Effector memory CD4-positive, alpha-beta T cell (primary cell): ENCODE measurements around the gene SULT2B1.
"Not testable (repeated sequence)": the region's sequence is repeated elsewhere in the genome, so short reads cannot be mapped to it uniquely, and the experiment has no call there.

ENCODE experiments used
- DNase-seq, 3 donors: peaks; one replicate each; pipeline ENCODE4 v3.0.0-alpha.2; 2020
- H3K27ac ChIP-seq: 2 replicates; pipeline ENCODE4 v1.7.0; 2013; ENCODE audit warnings: mild to moderate bottlenecking, low read length, moderate library complexity; ENCODE audit not compliant: insufficient read depth, poor library complexity, severe bottlenecking
- H3K27me3 ChIP-seq: replicated peaks from 2 replicates; pipeline ENCODE4 v1.7.0; 2013; ENCODE audit warnings: mild to moderate bottlenecking, low read length; ENCODE audit not compliant: insufficient read depth, control insufficient read depth, poor library complexity, severe bottlenecking
- H3K36me3 ChIP-seq: 2 replicates; pipeline ENCODE4 v1.7.0; 2013; ENCODE audit warnings: mild to moderate bottlenecking, low read length, moderate library complexity; ENCODE audit not compliant: control insufficient read depth, insufficient read depth
- H3K4me1 ChIP-seq: 2 replicates; pipeline ENCODE4 v1.7.0; 2013; ENCODE audit warnings: low read length, mild to moderate bottlenecking; ENCODE audit not compliant: control insufficient read depth, insufficient read depth, poor library complexity, severe bottlenecking
- H3K4me3 ChIP-seq: 2 replicates; pipeline ENCODE4 v1.7.0; 2013; ENCODE audit warnings: low read length, low read depth, mild to moderate bottlenecking; ENCODE audit not compliant: insufficient read depth, poor library complexity, severe bottlenecking
- H3K9me3 ChIP-seq: 2 replicates; pipeline ENCODE4 v1.7.0; 2013; ENCODE audit warnings: mild to moderate bottlenecking, low read length, moderate library complexity; ENCODE audit not compliant: control insufficient read depth

SULT2B1 gene

GRCh38 chr19:48577908-48578307 is 25.9 kb downstream of the SULT2B1 start:
- not testable (repeated sequence) for H3K9me3 ChIP-seq, H3K36me3 ChIP-seq, H3K27me3 ChIP-seq, H3K4me3 ChIP-seq, DNase-seq, H3K27ac ChIP-seq, H3K4me1 ChIP-seq

GRCh38 chr19:48578891-48579290 is 26.9 kb downstream of the SULT2B1 start:
- H3K4me1 ChIP-seq, result no peaks in the 10 kb centered on the region
- H3K9me3 ChIP-seq, result no peaks in the 10 kb centered on the region
- no peaks in the 10 kb centered on the region for H3K36me3 ChIP-seq
- DNase-seq, result no peak
- H3K27me3 ChIP-seq, result no peaks in the 10 kb centered on the region
- H3K4me3 ChIP-seq, result no peak overlapping the region
- H3K27ac ChIP-seq, result no peak overlapping the region

- Histone ChIP-seq H3K36me3 (no peaks in the 10 kb centered on the region), H3K4me1 (no peaks in the 10 kb centered on the region), H3K9me3 (no peaks in the 10 kb centered on the region), H3K27me3 (no peaks in the 10 kb centered on the region), H3K27ac (no peak overlapping the region), H3K4me3 (no peak overlapping the region)
- no peak for DNase-seq
Measured at GRCh38 chr19:48582168-48582567, 30.2 kb downstream of the SULT2B1 start.

GRCh38 chr19:48587387-48587786 is 35.4 kb downstream of the SULT2B1 start:
- H3K4me3 ChIP-seq, result no peak overlapping the region
- H3K9me3 ChIP-seq, result no peaks in the 10 kb centered on the region
- H3K4me1 ChIP-seq, result peaks cover 5% of the 10 kb centered on the region
- H3K27me3 ChIP-seq, result no peaks in the 10 kb centered on the region
- no peak for DNase-seq
- no peak overlapping the region for H3K27ac ChIP-seq
- no peaks in the 10 kb centered on the region for H3K36me3 ChIP-seq

GRCh38 chr19:48588670-48589401 is 36.9 kb downstream of the SULT2B1 start:
- no peaks in the 10 kb centered on the region for H3K36me3 ChIP-seq
- H3K27ac ChIP-seq, result peak overlapping the region; percentile 16
- H3K4me1 ChIP-seq, result peaks cover 8% of the 10 kb centered on the region
- peak overlapping the region; percentile 43 for H3K4me3 ChIP-seq
- H3K27me3 ChIP-seq, result no peaks in the 10 kb centered on the region
- H3K9me3 ChIP-seq, result no peaks in the 10 kb centered on the region
- peak; percentile 64 to 81 (median 74) for DNase-seq

- H3K36me3 ChIP-seq, result no peaks in the 10 kb centered on the region
- H3K4me1 ChIP-seq, result peaks cover 12% of the 10 kb centered on the region
- H3K9me3 ChIP-seq, result no peaks in the 10 kb centered on the region
- H3K27me3 ChIP-seq, result no peaks in the 10 kb centered on the region
- no peak for DNase-seq
- H3K27ac ChIP-seq, result no peak overlapping the region
- H3K4me3 ChIP-seq, result no peak overlapping the region
Measured at GRCh38 chr19:48591021-48591420, 39.0 kb downstream of the SULT2B1 start.

- no peaks in the 10 kb centered on the region for H3K36me3 ChIP-seq
- no peak overlapping the region for H3K4me3 ChIP-seq
- DNase-seq, result no peak
- no peak overlapping the region for H3K27ac ChIP-seq
- peaks cover 16% of the 10 kb centered on the region for H3K4me1 ChIP-seq
- H3K27me3 ChIP-seq, result no peaks in the 10 kb centered on the region
- H3K9me3 ChIP-seq, result no peaks in the 10 kb centered on the region
Measured at GRCh38 chr19:48595171-48595570, 43.2 kb downstream of the SULT2B1 start.

- Histone ChIP-seq H3K4me1 (peaks cover 16% of the 10 kb centered on the region), H3K4me3 (no peak overlapping the region), H3K27ac (no peak overlapping the region), H3K36me3 (no peaks in the 10 kb centered on the region), H3K27me3 (no peaks in the 10 kb centered on the region), H3K9me3 (no peaks in the 10 kb centered on the region)
- no peak for DNase-seq
Measured at GRCh38 chr19:48595833-48596232, 43.9 kb downstream of the SULT2B1 start.

- DNase-seq, result no peak
Measured at GRCh38 chr19:48596237-48596636, 44.3 kb downstream of the SULT2B1 start.

GRCh38 chr19:48596679-48597465 is 44.9 kb downstream of the SULT2B1 start:
- Histone ChIP-seq H3K27me3 (no peaks in the 10 kb centered on the region), H3K36me3 (no peaks in the 10 kb centered on the region), H3K27ac (peak overlapping the region; percentile 60), H3K4me3 (peak overlapping the region; percentile 31), H3K9me3 (no peaks in the 10 kb centered on the region), H3K4me1 (peaks cover 16% of the 10 kb centered on the region)
- DNase-seq, result peak; percentile 26 to 40 (median 28)

More at GRCh38 chr19:48596237-48596636, 44.3 kb downstream of the SULT2B1 start:
- Histone ChIP-seq H3K9me3 (no peaks in the 10 kb centered on the region), H3K27me3 (no peaks in the 10 kb centered on the region), H3K4me3 (no peak overlapping the region), H3K4me1 (peaks cover 16% of the 10 kb centered on the region), H3K27ac (peak overlapping the region; percentile 60), H3K36me3 (no peaks in the 10 kb centered on the region)
